LNCAP (cell line): ENCODE measurements around the gene AAMP.

ENCODE experiments used
- TF ChIP-seq, protein P1 (sequence below): fragments of 450-650 bp; IDR thresholded peaks from 2 replicates; pipeline ENCODE4 v1.5.1; 2017; ENCODE audit warnings: mild to moderate bottlenecking

Gene AAMP

GRCh38 chr2:218310853-218311540 lies 41.1 kb upstream of the AAMP start:
- TF ChIP-seq, protein P1, sequence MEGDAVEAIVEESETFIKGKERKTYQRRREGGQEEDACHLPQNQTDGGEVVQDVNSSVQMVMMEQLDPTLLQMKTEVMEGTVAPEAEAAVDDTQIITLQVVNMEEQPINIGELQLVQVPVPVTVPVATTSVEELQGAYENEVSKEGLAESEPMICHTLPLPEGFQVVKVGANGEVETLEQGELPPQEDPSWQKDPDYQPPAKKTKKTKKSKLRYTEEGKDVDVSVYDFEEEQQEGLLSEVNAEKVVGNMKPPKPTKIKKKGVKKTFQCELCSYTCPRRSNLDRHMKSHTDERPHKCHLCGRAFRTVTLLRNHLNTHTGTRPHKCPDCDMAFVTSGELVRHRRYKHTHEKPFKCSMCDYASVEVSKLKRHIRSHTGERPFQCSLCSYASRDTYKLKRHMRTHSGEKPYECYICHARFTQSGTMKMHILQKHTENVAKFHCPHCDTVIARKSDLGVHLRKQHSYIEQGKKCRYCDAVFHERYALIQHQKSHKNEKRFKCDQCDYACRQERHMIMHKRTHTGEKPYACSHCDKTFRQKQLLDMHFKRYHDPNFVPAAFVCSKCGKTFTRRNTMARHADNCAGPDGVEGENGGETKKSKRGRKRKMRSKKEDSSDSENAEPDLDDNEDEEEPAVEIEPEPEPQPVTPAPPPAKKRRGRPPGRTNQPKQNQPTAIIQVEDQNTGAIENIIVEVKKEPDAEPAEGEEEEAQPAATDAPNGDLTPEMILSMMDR: no peak

DNA sequence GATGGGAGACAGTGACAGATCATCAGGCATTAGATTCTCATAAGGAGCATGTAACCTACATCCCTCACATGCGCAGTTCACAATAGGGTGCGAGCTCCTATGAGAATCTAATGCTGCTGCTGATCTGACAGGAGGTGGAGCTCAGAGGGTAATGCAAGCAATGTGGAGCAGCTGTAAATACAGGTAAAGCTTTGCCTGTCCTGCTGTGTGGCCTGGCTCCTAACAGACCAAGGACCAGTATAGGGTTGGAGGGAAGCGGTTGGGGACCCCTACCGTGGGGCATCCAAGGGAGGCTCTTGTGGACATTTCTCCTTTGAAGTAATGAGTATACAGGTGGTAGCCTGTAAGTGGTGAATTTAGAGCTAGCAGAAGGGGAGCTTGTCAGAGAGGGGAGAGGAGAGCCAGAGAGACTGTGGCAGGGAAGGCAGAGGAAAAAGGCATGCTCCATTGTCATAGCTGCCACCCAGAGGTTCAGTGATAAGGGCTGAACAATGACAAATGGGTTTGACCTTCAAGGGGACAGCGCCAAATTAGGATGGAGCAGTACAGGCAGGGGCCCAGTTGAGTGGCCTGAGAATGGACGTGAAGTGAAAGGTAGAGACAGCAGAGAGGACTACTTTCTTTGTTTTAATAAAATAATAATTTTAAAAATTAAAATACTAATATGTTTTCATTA lies 37.6 kb upstream of the AAMP start:
- TF ChIP-seq, protein P1: no peak

DNA sequence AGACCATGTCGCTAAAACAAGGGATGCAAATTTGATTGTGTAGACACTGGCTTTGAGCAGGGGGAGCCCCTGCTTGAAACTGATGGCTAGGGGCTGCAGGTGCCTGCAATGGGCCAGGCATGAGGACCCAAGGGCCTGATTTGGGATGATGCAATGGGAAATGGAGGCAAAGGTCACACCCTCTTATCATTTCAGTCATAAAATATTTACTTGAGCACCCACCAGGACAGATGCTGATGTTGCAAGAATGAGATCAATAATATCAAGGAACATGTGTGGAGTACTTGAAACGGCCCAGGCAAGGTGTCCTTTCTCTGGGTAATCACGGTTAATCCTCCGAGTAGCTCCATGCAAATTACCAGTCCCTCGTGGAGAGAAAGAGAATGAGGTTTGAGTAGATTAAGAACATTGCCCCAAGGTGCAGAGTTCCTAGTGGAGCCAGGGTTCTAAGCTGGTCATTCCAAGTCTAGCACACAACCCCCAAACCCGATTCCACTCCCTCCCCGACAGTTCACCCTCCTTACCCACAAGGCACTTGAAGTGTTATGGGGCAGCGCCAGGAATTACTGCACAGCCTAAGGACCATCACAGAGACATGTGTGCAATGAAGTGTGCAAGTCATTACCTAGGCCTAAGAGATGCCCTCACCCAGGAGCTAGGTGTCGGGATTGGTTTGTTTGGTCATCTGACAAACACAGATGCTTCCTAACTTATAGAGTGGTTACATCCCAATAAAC lies 36.4 kb upstream of the AAMP start:
- TF ChIP-seq, protein P1: no peak

DNA sequence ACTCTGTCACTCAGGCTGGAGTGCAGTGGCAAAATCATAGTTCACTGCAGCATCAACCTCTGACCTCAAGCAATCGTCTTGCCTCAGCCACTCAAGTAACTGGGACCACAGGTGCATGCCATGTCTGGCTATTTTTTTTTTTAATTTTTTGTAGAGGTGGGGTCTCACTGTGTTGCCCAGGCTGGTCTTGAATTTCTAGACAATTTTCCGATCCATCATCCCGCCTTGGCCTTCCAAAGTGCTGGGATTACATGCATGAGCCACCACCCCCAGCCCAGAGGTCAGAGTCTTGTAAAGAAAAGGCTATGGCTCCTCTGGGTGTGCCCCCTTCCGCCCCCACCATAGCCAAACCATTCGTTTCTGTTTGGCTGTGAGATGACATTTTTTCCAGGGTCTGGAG lies 35.4 kb upstream of the AAMP start:
- TF ChIP-seq, protein P1: no peak

DNA sequence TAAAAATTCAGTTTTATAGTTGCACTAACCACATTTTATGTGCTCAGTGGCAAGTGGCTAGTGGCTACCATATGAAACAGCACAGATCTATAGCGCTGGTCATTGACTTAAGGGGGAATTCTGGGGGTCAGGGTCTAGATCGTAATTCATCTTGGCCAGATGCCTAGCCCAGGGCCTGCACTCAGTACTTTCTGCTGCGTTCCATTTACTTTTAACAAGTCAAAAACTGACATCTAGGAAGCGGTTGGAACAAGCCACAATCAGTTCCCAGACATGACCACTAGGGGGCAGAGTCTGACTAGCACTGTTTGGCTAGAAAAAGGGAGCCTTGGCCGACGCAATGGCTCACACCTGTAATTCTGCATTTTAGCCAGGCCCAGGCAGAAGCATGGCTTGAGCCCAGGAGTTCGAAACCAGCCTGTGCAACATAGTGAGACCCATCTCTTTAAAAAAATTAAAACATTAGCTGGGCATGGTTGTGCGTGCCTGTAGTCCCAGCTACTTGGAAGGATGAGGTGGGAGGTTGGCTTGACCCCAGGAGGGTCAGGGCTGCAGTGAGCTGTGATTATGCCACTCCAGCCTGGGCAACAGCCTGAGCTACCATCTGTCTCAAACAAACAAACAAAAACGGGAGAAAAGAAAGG lies 31.4 kb upstream of the AAMP start:
- TF ChIP-seq, protein P1: peak; percentile 82

DNA sequence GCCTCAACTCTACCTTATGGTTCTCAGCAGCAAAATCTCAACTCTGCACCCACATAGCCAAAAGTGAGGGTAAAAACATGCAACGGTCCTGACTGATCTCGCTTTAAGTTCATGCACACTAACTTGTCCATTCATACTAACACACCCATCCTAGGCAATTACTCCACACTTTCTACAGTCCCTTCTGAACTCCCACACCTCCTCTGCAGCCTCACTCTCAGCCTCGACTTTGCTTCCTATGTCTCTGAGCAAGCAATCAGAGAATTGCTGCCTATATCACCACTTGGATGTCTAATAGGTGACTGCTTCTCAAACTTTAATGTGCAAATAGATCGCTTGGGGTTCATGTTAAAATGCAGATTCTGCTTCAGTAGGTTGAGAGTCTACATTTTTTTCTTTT lies 30.2 kb upstream of the AAMP start:
- TF ChIP-seq, protein P1: no peak

DNA sequence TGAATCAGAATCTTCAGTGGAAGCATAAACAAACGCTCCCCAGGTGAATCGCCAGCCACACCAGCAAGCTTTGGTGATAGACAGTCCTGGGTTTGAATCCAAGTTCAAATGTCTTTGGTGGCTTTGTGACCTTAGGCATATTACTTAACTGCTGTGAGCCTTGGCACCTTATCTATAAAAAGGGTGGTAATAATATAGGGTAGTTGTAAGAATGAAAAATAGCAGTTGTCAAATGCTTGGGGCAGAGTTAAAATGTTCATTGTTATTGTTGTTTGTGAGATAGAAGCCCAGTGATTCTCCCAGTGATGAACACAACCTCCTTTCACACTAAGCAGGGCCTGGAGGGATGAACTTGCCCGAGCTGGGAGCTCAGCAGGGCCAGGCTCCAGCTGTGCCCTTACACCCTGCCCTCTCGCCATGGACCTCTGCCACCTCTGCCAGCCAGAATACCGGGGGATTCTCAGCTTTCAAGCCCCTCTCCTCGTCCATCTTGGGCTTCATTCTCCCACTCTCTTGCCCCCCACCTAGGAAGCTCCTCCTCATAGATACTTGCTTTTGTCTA lies 28.5 kb upstream of the AAMP start:
- TF ChIP-seq, protein P1: no peak
